Pancreas (tissue), 10 donors: Measurements from ENCODE around the gene A1BG. TPM values are rescaled to one million over a fixed set of nuclear protein-coding genes. Genes with fewer than 3 reads are reported as not detected.
"Not testable (repeated sequence)": the region's sequence is repeated elsewhere in the genome, so short reads cannot be mapped to it uniquely, and the experiment has no call there.

Experiments used
- ATAC-seq, 4 donors: fragments of 200-7000 bp; cut with Tn5 transposase; one replicate each; pipeline versions ENCODE4 v1.8.0 to v1.9.1; 2020; ENCODE audit warnings: mild to moderate bottlenecking in 4 of 4, moderate library complexity in 4 of 4
- DNase-seq, 6 donors: peaks; one replicate each; pipeline ENCODE4 v3.0.0-alpha.2; 2020
- FAIRE-seq: peaks from 2 replicates; lab custom pipeline; 2012; peaks lifted over from hg19 to GRCh38; lab: Jason Lieb, UNC
- H3K27ac ChIP-seq, 4 donors: fragments of 200-600 bp; sonication (generic); 1 replicate in 3 of 4; 2 replicates in 1 of 4; pipeline versions ENCODE4 v1.5.0 to v1.8.0; 2020
- H3K27me3 ChIP-seq, 4 donors: fragments of 200-600 bp; one replicate each; pipeline ENCODE4 v1.8.0; 2021
- H3K36me3 ChIP-seq, 3 donors: fragments of 200-600 bp; sonication (generic) in 1 of 3; one replicate each; pipeline versions ENCODE4 v1.5.0 to v1.8.0; 2020 to 2021
- H3K4me1 ChIP-seq, 3 donors: fragments of 200-600 bp; one replicate each; pipeline ENCODE4 v1.8.0; 2021
- H3K4me3 ChIP-seq, 4 donors: fragments of 200-600 bp; sonication (generic) in 2 of 4; one replicate each; pipeline versions ENCODE4 v1.5.0 to v1.8.0; 2020 to 2021
- H3K9me3 ChIP-seq, 4 donors: fragments of 200-600 bp; one replicate each; pipeline ENCODE4 v1.8.0; 2021
- WGBS, 2 donors: extraction: QIAGEN DNeasy Blood & Tissue Kit; methylation state at CpG; one replicate each; pipeline ENCODE4 v1.1.7; 2013; 5-methylcytosine and 5-hydroxymethylcytosine counted together
- intact Hi-C, 3 donors: fragments of 100-400 bp; cut with DNase I; formaldehyde crosslinking; loops; one replicate each; pipeline versions ENCODE4 v1.11.1 to v1.14.2; 2022
- polyA plus RNA-seq, 2 donors: library from polyadenylated mRNA; stranded (reverse); fragments of 200-250 nt; gene quantifications; one replicate each; pipeline ENCODE4 v1.2.3, GENCODE V29; 2013
- total RNA-seq, 6 donors: library from RNA; stranded (reverse); fragmentation: NEBNext Ultra II Directional in 4 of 6; extraction: Animal tissue kit (Norgen Biotek cat#: 25700) in 4 of 6; gene quantifications; one replicate each; pipeline versions ENCODE4 v1.2.1 to v1.2.4, GENCODE V29; 2021 to 2023
- TF ChIP-seq, protein P1 (sequence below), 4 donors: fragments of 200-600 bp; sonication (generic) in 3 of 4; IDR thresholded peaks; one replicate each; pipeline versions ENCODE4 v1.5.0 to v1.8.0; 2021; ENCODE audit warnings: antibody characterized with exemption in 4 of 4
- donor health status: healthy with polysubstance abuse.
- donor health status: DM: no; HTN: no; CAD: no; lungs with moderate emphysema.
- donor health status: DM: no; HTN: no; CAD: no.
- donor health status: control.
- donor health status: control.
- donor health status: Bipolar disorder and iron deficiency.
- donor health status: DM: yes; HTN: yes; CAD: no.
- donor health status: DM: no; HTN: no; CAD: no.
- donor health status: DM: no; HTN: no; CAD: no.
- donor health status: DM: yes; HTN: yes; CAD: no.

The A1BG gene
- total and polyA plus RNA-seq, 8 donors, result 3.3 to 49.0 (median 6.5) TPM

DNA sequence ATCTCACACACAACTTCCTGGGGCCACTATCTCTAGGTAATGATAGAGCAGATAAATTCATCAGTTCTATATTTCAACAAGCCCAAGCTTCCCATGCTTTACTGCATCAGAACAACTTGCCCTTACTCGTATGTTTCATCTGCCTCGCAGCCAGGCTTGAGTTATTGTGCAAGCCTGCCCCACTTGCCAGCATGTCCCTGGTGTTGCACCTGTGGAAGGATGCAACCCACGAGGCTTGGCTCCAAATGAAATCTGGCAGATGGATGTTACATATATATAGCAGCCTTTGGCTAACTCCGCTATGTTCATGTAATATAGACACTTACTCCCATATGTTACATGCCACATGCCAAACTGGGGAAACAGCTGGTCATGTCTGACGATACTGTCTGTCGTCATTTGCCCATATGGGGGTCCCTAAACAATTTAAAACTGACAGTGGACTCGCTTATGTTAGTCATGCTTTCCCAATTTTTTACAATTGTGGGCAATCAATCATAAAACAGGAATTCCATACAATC, 41.9 kb downstream of the A1BG start:
- Histone ChIP-seq H3K27ac (no peak overlapping the region), H3K4me3 (no peak overlapping the region), H3K9me3 (no peaks in the 10 kb centered on the region), H3K4me1 (peaks cover 0 to 7% (median 0%) of the 10 kb centered on the region in 3 donors), H3K27me3 (no peaks in the 10 kb centered on the region), H3K36me3 (peaks cover 4 to 18% (median 6%) of the 10 kb centered on the region in 3 donors)
- WGBS, 2 donors, result 94 to 96% methylated on average over 7 of the region's 7 CpGs
- DNase-seq, result no peak
- ATAC-seq, result no peak
- TF ChIP-seq, protein P1, sequence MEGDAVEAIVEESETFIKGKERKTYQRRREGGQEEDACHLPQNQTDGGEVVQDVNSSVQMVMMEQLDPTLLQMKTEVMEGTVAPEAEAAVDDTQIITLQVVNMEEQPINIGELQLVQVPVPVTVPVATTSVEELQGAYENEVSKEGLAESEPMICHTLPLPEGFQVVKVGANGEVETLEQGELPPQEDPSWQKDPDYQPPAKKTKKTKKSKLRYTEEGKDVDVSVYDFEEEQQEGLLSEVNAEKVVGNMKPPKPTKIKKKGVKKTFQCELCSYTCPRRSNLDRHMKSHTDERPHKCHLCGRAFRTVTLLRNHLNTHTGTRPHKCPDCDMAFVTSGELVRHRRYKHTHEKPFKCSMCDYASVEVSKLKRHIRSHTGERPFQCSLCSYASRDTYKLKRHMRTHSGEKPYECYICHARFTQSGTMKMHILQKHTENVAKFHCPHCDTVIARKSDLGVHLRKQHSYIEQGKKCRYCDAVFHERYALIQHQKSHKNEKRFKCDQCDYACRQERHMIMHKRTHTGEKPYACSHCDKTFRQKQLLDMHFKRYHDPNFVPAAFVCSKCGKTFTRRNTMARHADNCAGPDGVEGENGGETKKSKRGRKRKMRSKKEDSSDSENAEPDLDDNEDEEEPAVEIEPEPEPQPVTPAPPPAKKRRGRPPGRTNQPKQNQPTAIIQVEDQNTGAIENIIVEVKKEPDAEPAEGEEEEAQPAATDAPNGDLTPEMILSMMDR (IDR thresholded peaks at IDR 0.05), result no peak
- intact Hi-C loops, result no loop called here
- no peak for FAIRE-seq

DNA sequence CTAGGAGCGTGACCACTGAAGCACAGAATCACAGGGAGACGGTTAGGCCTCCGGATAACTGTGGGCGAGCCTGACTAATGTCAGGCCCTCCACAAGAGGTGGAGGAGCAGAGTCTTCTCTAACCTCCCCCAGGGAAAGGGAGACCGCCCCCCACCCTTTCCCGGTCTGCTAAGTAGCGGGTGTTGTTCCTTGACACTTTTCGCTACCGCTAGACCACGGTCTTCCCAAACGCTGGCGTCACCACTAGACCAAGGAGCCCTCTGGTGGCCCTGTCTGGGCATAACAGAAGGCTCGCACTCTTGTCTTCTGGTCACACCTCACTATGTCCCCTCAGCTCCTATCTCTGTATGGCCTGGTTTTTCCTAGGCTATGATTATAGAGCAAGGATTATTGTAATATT, 42.6 kb downstream of the A1BG start:
- DNase-seq, FAIRE-seq, ATAC-seq, intact Hi-C loops, H3K27ac ChIP-seq, H3K9me3 ChIP-seq, H3K4me3 ChIP-seq, H3K27me3 ChIP-seq: not testable (repeated sequence)
- 70 to 79% methylated on average over 13 of the region's 13 CpGs for WGBS, 2 donors
- Histone ChIP-seq H3K36me3 (peaks cover 4 to 18% (median 6%) of the 10 kb centered on the region in 3 donors), H3K4me1 (peaks cover 0 to 11% (median 0%) of the 10 kb centered on the region in 3 donors)

DNA sequence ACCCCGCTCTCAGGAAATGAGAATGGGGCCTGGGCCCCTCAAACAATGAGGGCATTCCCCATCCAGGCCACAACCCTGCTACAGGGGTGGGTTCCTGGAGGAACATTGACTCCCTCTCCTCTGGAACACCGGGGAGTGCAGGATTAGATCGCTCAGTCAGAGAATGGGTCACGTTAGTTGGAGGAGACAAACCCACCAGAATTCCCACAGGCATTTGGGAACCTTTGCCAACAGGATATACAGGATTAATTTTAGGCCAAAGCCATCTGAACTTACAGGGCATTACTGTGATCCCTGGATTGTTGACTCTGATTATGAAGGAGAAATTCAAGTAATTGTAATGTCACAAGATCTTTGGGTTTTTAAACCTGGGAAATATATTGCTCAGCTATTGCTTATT, 45.6 kb downstream of the A1BG start:
- peaks cover 0 to 9% (median 5%) of the 10 kb centered on the region in 3 donors for H3K36me3 ChIP-seq
- H3K4me1 ChIP-seq, result peaks cover 0 to 11% (median 0%) of the 10 kb centered on the region in 3 donors
- no peak for ATAC-seq
- H3K9me3 ChIP-seq, result no peaks in the 10 kb centered on the region
- H3K4me3 ChIP-seq, result no peak overlapping the region
- intact Hi-C loops, result no loop called here
- WGBS, 2 donors, result 97 to 98% methylated on average over 4 of the region's 4 CpGs
- H3K27me3 ChIP-seq, result no peaks in the 10 kb centered on the region
- DNase-seq, result no peak
- no peak for FAIRE-seq
- H3K27ac ChIP-seq, result no peak overlapping the region
- TF ChIP-seq, protein P1 (IDR thresholded peaks at IDR 0.05), result no peak

DNA sequence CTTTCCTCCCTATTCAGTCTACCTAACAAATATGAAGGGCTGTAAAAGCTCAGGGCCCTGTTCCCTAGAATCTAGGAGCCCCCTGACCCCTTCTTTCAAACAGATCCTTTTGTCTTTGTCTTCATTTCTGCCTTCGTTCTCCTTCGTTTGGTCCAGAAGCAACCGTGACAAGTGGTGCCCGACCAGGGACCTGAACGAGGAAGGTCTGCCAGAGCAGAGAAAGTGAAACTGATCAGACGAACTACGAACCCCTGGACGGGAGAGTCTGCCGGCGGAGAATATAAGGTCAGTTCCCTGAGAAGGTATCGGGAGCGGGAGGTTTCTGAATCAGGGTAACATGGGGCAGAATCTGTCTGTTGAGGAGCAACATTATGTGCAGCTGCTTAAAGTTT, 47.4 kb downstream of the A1BG start:
- no peaks in the 10 kb centered on the region for H3K36me3 ChIP-seq
- H3K4me1 ChIP-seq, result peaks cover 0 to 11% (median 0%) of the 10 kb centered on the region in 3 donors
- no peaks in the 10 kb centered on the region for H3K27me3 ChIP-seq
- TF ChIP-seq, protein P1 (IDR thresholded peaks at IDR 0.05), result no peak
- intact Hi-C loops, result no loop called here
- no peak for DNase-seq
- 60 to 67% methylated on average over 12 of the region's 12 CpGs for WGBS, 2 donors
- peak overlapping the region; percentile 67 to 97 (median 92) for H3K4me3 ChIP-seq
- no peak for FAIRE-seq
- no peaks in the 10 kb centered on the region for H3K9me3 ChIP-seq
- peak overlapping the region in 1 of 4 donors; percentile 75 for H3K27ac ChIP-seq
- no peak for ATAC-seq

DNA sequence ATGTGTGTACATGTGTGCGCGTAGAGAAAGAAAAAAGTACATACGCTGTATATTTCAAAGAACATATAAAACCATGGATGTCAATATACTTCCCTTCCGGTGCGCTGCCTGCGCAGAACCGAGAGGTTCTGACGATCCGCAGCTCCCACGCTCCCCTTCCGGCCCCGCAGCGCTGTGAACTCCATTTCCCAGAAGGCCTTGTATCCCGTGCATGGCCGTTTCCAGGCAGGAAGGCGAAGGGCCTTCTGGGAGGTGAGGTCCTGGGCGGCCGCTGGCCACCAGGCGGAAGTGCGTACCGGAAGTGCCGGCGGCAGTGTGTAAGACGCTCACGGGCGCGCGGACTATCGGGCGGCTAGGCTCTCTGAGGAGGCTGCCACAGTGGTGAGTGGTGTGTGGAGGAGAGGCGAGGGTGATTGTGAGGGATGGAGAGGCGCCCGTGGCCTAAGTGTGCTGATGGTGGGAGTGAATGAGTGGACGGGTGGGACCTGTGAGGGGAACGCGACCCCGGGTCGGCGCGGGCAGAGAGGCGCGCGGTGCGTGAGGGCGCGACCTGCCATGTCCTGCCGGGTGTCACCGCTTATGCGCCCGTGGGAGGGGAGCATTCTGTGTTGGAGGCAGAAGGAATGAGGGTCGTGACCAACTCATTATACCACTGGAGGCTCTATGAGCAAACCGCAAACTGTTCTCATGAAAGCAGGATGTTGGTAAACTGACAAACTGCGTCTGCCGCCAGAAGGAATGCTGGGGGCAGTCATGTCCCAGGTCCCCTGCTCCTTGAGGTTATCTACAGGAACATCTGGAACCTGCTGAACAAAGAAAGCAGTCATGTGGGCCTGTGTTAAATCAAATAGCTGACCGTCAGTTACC, 48.0 kb downstream of the A1BG start, which contains the start of gene ERVK3-1:
ERVK3-1 (plus strand) TSS at position 313 of the 867 bp plus-strand sequence. CDS start 6,792 bp downstream, outside the sequence.
- intact Hi-C loops, result no loop called here
- peaks cover 0 to 11% (median 0%) of the 10 kb centered on the region in 3 donors for H3K4me1 ChIP-seq
- ATAC-seq, result peak; percentile 99 to 100 (median 100)
- no peaks in the 10 kb centered on the region for H3K36me3 ChIP-seq
- peak within 1 kb of the TSS; percentile 53 to 75 (median 66) for H3K27ac ChIP-seq
- peak within 1 kb of the TSS; percentile 67 to 97 (median 92) for H3K4me3 ChIP-seq
- TF ChIP-seq, protein P1 (IDR thresholded peaks at IDR 0.05), result peak in 2 of 4 donors; percentile 11 to 26
- WGBS, 2 donors, result 0 to 1% methylated on average over 55 of the region's 55 CpGs
- peak; percentile 94 for FAIRE-seq
- peak; percentile 92 to 98 (median 94) for DNase-seq
- H3K9me3 ChIP-seq, result no peaks in the 10 kb centered on the region
- no peaks in the 10 kb centered on the region for H3K27me3 ChIP-seq
